Esophagus muscularis mucosa (tissue), 3 donors: ENCODE results near the gene NHEJ1.
"Not testable (repeated sequence)": the region's sequence is repeated elsewhere in the genome, so short reads cannot be mapped to it uniquely, and the experiment has no call there.

Experiments
- CTCF ChIP-seq, 3 experiments: fragments of 200-600 bp in 2 of 3; fragments of 450-650 bp in 1 of 3; sonication (generic) in 2 of 3; IDR thresholded peaks; one replicate each; pipeline ENCODE4 v1.5.1; 2017 to 2019; ENCODE audit warnings: antibody characterized with exemption in 3 of 3, mild to moderate bottlenecking in 2 of 3, moderate library complexity in 1 of 3
- POLR2AphosphoS5 ChIP-seq, 2 donors: sonication (generic); formaldehyde crosslinking; IDR thresholded peaks; one replicate each; pipeline ENCODE4 v1.6.1; 2017; ENCODE audit warnings: antibody characterized with exemption in 2 of 2

- TF ChIP-seq CTCF, POLR2AphosphoS5 (IDR thresholded peaks at IDR 0.05): not testable (repeated sequence)
Measured at GRCh38 chr2:219201331-219201730, 40.7 kb upstream of the NHEJ1 start.
